CD8-positive, alpha-beta memory T cell (primary cell): ENCODE measurements around the gene AUTS2. TPM values are rescaled to one million over a fixed set of nuclear protein-coding genes. Genes with fewer than 3 reads are reported as not detected.

Experiments
- CTCF ChIA-PET: fragments of 350-600 bp; sonication (Branson Sonifier 250); formaldehyde crosslinking; loops from one replicate; lab custom pipeline; 2021; ENCODE audit warnings: antibody characterized with exemption; lab: Charles Lee
- POLR2A ChIA-PET: fragments of 350-600 bp; sonication (Branson Sonifier 250); formaldehyde crosslinking; loops from one replicate; lab custom pipeline; 2021; ENCODE audit warnings: antibody characterized with exemption; lab: Charles Lee
- DNase-seq, 5 donors: peaks; one replicate each; pipeline versions ENCODE4 v3.0.0 to v3.0.0-alpha.2; 2020 to 2022; ENCODE audit warnings: mixed read lengths in 1 of 5
- H3K27ac ChIP-seq: one replicate; pipeline ENCODE4 v1.7.0; 2013; ENCODE audit warnings: low read depth, mild to moderate bottlenecking, low read length, moderate library complexity
- H3K27me3 ChIP-seq: 2 replicates; pipeline ENCODE4 v1.7.0; 2013; ENCODE audit warnings: low read length, mild to moderate bottlenecking; ENCODE audit not compliant: insufficient read depth, poor library complexity, severe bottlenecking
- H3K36me3 ChIP-seq: 2 replicates; pipeline ENCODE4 v1.7.0; 2013; ENCODE audit warnings: mild to moderate bottlenecking, low read length, moderate library complexity; ENCODE audit not compliant: insufficient read depth
- H3K4me1 ChIP-seq: 2 replicates; pipeline ENCODE4 v1.7.0; 2013; ENCODE audit warnings: mild to moderate bottlenecking, low read length, moderate library complexity; ENCODE audit not compliant: insufficient read depth
- H3K4me3 ChIP-seq: 2 replicates; pipeline ENCODE4 v1.7.0; 2013; ENCODE audit warnings: mild to moderate bottlenecking, low read length
- H3K9me3 ChIP-seq: 2 replicates; pipeline ENCODE4 v1.7.0; 2013; ENCODE audit warnings: mild to moderate bottlenecking, low read length
- H3K27ac Mint-ChIP-seq, 8 donors: one replicate each; pipeline ENCODE4 v1.8.0; 2020 to 2021; ENCODE audit warnings: mixed read lengths in 8 of 8, mild to moderate bottlenecking in 6 of 8, inconsistent platforms in 3 of 8, moderate library complexity in 3 of 8
- H3K27me3 Mint-ChIP-seq, 2 donors: one replicate each; pipeline ENCODE4 v1.8.0; 2020 to 2021; ENCODE audit warnings: mixed read lengths in 2 of 2, mild to moderate bottlenecking in 1 of 2, moderate library complexity in 1 of 2
- H3K36me3 Mint-ChIP-seq, 3 donors: one replicate each; pipeline ENCODE4 v1.8.0; 2020 to 2021; ENCODE audit warnings: mixed read lengths in 3 of 3, inconsistent platforms in 1 of 3, mild to moderate bottlenecking in 1 of 3
- H3K4me1 Mint-ChIP-seq, 3 donors: one replicate each; pipeline ENCODE4 v1.8.0; 2020 to 2021; ENCODE audit warnings: mixed read lengths in 3 of 3, inconsistent platforms in 1 of 3, mild to moderate bottlenecking in 1 of 3
- H3K4me3 Mint-ChIP-seq, 7 donors: one replicate each; pipeline ENCODE4 v1.8.0; 2020 to 2021; ENCODE audit warnings: mixed read lengths in 7 of 7, mild to moderate bottlenecking in 6 of 7, moderate library complexity in 4 of 7, inconsistent platforms in 2 of 7
- H3K9me3 Mint-ChIP-seq, 5 donors: one replicate each; pipeline ENCODE4 v1.8.0; 2020 to 2022; ENCODE audit warnings: mixed read lengths in 5 of 5, mild to moderate bottlenecking in 3 of 5, moderate library complexity in 2 of 5, inconsistent platforms in 1 of 5
- polyA plus RNA-seq: library from polyadenylated mRNA; unstranded; fragments of 300-500 nt; fragmentation: Illumina TruSeq; gene quantifications from one replicate; pipeline ENCODE4 v1.2.3, GENCODE V29; 2021
- total RNA-seq, 2 experiments: library from RNA; stranded (reverse); gene quantifications; one replicate each; pipeline ENCODE4 v1.2.3, GENCODE V29; 2021

The AUTS2 gene
- total and polyA plus RNA-seq, 3 experiments from 2014 or later = 4.4 to 9.9 (median 5.3) TPM

DNA sequence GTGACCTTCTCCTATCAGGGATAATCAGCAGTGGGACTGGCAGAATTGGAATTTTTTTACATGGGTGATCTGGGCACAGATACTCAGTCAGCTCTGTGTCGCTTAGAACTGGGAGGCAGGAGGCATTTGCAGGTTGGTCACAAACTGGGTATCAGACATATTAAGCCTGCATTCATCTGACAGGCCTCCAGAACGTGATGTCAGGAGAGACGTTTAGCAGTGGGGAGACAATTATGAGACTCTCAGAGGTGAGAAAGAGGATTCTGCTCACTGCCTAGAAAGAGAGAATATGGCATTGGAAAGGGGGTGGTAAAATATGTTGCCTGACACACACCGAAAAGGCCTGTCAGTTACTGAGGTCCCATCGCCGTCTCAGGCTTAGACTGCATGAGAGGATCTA is 816.1 kb downstream of the AUTS2 start:
- CTCF ChIA-PET = no interaction called here
- H3K9me3 Mint-ChIP-seq = no peaks in the 10 kb centered on the region

DNA sequence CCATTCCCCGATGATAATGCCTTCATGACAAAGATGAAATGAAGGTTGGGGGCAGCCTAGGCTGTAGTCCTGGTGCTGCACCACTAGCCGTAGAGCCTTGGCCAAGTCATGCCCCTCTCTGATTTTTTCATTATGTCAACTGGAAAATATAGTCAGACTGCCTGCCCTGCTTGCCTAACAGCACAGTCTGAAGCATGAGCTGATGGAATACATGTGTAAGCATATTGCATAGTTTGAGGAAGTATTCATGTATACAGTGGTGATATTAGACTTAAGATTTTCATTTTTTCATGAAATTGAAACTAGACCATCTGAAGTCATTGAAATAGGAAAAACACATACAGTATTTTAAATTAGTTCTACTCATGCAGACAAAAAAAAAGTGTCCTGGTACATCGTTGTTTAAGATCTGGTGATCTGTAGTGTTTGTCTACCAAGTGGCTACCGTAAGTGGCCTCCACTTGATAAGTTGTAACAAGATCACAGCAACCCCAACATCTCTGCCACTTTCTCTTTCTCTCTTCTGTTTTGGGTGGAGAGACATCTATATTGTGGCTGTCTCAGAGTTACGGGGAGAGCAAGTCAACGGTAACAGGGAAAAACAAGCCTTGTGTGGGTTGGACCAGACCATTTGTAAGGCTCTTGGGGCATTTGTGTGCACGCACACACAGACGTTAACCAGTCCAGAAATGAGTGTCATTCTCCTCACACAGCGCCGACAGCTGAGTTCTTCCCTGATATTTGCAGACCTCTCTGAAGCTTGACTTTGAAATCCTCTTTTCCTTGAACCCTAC is 817.1 kb downstream of the AUTS2 start:
- no peak for DNase-seq
- H3K9me3 Mint-ChIP-seq = no peaks in the 10 kb centered on the region
- H3K36me3 ChIP-seq = no peaks in the 10 kb centered on the region
- H3K4me3 ChIP-seq = no peak overlapping the region
- H3K4me1 ChIP-seq = no peaks in the 10 kb centered on the region
- no peaks in the 10 kb centered on the region for H3K36me3 Mint-ChIP-seq
- ChIA-PET CTCF (no interaction called here), POLR2A (no interaction called here)
- peaks cover 0 to 2% of the 10 kb centered on the region in 2 donors for H3K27me3 Mint-ChIP-seq
- no peak overlapping the region for H3K27ac ChIP-seq
- H3K4me1 Mint-ChIP-seq = no peaks in the 10 kb centered on the region
- peak overlapping the region in 1 of 8 donors; percentile 63 for H3K27ac Mint-ChIP-seq
- H3K9me3 ChIP-seq = no peaks in the 10 kb centered on the region
- H3K4me3 Mint-ChIP-seq = no peak overlapping the region
- H3K27me3 ChIP-seq = no peaks in the 10 kb centered on the region

More for the DNA sequence above, 816.1 kb downstream of the AUTS2 start:
- no peak for DNase-seq
- Mint-ChIP-seq H3K36me3 (no peaks in the 10 kb centered on the region), H3K4me3 (no peak overlapping the region), H3K27me3 (peaks cover 0 to 2% of the 10 kb centered on the region in 2 donors), H3K27ac (no peak overlapping the region), H3K4me1 (no peaks in the 10 kb centered on the region)
- H3K9me3 ChIP-seq = no peaks in the 10 kb centered on the region
- POLR2A ChIA-PET = no interaction called here
- no peak overlapping the region for H3K27ac ChIP-seq
- H3K36me3 ChIP-seq = no peaks in the 10 kb centered on the region
- H3K27me3 ChIP-seq = no peaks in the 10 kb centered on the region
- no peaks in the 10 kb centered on the region for H3K4me1 ChIP-seq
- H3K4me3 ChIP-seq = no peak overlapping the region

DNA sequence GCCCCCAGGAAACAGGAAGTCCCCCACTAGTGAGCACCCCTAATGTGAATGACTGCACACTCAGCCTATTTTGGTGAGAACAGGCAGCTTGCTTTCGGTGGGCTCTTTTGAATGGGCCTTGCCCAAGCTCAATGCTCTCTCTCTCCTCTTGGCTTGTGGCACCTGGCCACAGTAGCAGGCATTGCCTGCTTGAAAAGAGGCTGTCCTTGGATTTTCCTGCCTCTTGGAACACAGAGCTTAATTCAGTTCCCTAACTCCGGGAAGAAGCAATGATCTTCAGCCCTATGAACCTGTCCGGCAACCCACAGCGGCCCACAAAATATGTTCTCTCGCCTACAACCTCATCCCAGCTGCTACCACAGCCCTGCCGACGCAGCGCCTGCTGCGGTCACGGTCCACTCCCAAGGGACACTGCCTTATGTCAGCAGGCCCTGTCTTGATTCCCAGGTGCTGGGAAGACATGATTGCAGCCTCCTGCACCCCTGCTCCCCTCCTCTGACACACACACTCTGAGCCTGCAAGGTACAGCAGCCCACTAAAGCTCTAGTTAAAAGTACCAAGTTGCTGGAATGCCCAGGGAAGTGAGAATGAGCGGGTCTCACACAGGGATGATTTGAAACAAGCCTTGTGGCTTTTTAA is 818.2 kb downstream of the AUTS2 start:
- no peak overlapping the region for H3K27ac ChIP-seq
- no peaks in the 10 kb centered on the region for H3K4me1 Mint-ChIP-seq
- peaks cover 0 to 2% of the 10 kb centered on the region in 2 donors for H3K27me3 Mint-ChIP-seq
- H3K36me3 ChIP-seq = no peaks in the 10 kb centered on the region
- no peaks in the 10 kb centered on the region for H3K4me1 ChIP-seq
- H3K9me3 ChIP-seq = no peaks in the 10 kb centered on the region
- no peaks in the 10 kb centered on the region for H3K27me3 ChIP-seq
- no peak for DNase-seq
- H3K36me3 Mint-ChIP-seq = no peaks in the 10 kb centered on the region
- no peak overlapping the region for H3K4me3 Mint-ChIP-seq
- CTCF ChIA-PET = no interaction called here
- no peak overlapping the region for H3K4me3 ChIP-seq
- no peaks in the 10 kb centered on the region for H3K9me3 Mint-ChIP-seq
- no peak overlapping the region for H3K27ac Mint-ChIP-seq
- POLR2A ChIA-PET = no interaction called here

DNA sequence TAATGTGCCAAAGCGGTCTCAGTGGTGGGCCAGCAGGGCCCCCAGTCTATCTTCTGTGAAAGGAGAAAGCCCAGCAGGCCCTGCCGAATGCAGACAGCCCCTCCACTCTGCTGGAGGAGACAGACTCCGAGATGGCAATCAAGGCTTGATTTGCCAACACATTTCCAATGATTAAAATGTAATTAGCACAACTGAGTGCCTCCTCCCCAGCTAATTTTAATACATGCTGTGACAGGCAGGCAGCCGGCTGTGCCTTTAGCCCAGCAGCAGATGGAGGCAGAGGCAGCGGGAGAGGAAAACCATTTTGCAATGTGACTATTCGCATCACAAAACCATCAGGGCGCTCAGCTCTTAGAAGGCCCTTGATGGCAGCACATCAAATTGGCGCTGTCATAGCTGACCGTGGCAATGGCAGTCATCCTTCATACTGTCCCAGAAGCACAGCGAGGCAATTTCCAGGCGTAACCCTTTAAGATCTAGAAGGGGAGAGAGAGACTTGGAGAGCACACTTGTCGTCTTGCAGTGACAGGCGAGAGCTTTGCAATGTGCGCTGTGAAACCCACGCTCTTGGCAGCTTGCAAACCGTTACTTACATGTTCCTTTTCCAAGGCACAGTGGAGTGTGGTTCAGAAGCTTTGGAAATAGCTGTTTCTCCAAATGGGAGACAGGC is 818.8 kb downstream of the AUTS2 start:
- Mint-ChIP-seq H3K36me3 (no peaks in the 10 kb centered on the region), H3K27ac (no peak overlapping the region), H3K9me3 (no peaks in the 10 kb centered on the region), H3K27me3 (peaks cover 0 to 2% of the 10 kb centered on the region in 2 donors), H3K4me1 (no peaks in the 10 kb centered on the region), H3K4me3 (no peak overlapping the region)
- no peaks in the 10 kb centered on the region for H3K4me1 ChIP-seq
- no peak overlapping the region for H3K27ac ChIP-seq
- H3K27me3 ChIP-seq = no peaks in the 10 kb centered on the region
- no peak for DNase-seq
- H3K9me3 ChIP-seq = no peaks in the 10 kb centered on the region
- CTCF ChIA-PET = interaction anchor here (1.0 kb wide), 1 partner anchor 11 kb away, joined by 3 read pairs; no protein-coding TSS in a partner anchor
- H3K36me3 ChIP-seq = no peaks in the 10 kb centered on the region
- POLR2A ChIA-PET = interaction anchor here (0.6 kb wide), 1 partner anchor 159 kb away, joined by 4 read pairs; no protein-coding TSS in a partner anchor
- H3K4me3 ChIP-seq = no peak overlapping the region

DNA sequence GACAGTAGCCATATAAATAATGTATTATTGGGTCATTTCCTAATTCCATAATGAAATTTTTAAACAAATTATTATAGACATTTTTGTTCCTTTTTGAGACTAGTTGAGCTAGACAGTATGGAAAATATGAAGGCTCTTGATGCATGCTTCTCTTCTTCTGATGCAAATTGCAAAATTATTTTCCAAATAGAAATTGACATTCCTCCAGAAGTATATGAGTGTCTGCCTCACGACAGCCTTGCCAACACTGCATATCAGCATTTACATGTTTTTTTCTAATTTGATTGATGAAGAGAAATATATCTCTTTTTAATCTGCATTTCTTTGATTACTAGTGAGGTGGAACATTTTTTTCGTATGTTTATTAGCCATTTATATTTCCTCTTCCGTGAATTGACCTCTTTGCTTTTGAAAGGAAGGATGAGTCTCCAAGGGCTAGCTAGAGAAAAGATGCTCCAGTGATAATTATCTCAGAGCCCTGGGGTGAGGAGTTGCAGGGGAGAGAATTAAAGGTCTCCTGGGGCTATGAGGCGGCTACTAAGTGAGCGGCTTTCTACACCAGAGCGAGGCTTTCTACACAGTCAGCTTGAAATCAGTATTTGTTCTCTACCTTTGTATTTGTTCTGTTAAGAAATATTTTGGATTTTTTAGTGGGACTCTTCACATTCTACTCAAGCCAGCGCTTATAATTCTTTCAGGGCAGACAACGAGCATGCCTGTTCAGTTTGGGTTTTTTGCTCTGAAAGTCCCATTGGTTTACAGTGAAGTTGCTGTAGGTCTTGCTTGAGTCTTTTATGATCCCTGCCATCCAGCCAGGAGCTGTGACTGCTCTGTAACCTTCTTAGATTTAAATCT is 821.5 kb downstream of the AUTS2 start:
- Histone ChIP-seq H3K27ac (no peak overlapping the region), H3K4me3 (no peak overlapping the region), H3K4me1 (no peaks in the 10 kb centered on the region), H3K36me3 (no peaks in the 10 kb centered on the region), H3K9me3 (no peaks in the 10 kb centered on the region), H3K27me3 (no peaks in the 10 kb centered on the region)
- H3K4me1 Mint-ChIP-seq = no peaks in the 10 kb centered on the region
- DNase-seq = no peak
- ChIA-PET POLR2A (no interaction called here), CTCF (no interaction called here)
- H3K27me3 Mint-ChIP-seq = peaks cover 0 to 2% of the 10 kb centered on the region in 2 donors
- H3K27ac Mint-ChIP-seq = no peak overlapping the region
- no peaks in the 10 kb centered on the region for H3K36me3 Mint-ChIP-seq
- H3K9me3 Mint-ChIP-seq = no peaks in the 10 kb centered on the region
- no peak overlapping the region for H3K4me3 Mint-ChIP-seq

DNA sequence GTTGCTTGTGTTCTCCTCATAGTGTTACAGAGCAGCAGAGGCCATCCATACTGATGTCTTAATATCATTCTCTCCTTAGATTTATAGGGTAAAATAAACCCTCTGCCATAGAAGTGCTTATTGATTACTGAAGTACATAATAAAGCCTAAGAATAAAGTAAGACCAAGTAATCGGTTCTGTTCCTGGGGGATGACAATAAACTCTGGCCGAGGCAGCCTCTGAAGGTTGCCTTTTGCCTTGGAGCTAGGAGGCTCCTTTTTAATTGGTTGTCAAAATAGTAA is 822.0 kb downstream of the AUTS2 start:
- no peak for DNase-seq
- no peaks in the 10 kb centered on the region for H3K4me1 Mint-ChIP-seq
- no peak overlapping the region for H3K27ac ChIP-seq
- no peaks in the 10 kb centered on the region for H3K36me3 ChIP-seq
- ChIA-PET CTCF (no interaction called here), POLR2A (no interaction called here)
- H3K4me3 ChIP-seq = no peak overlapping the region
- H3K27me3 Mint-ChIP-seq = peaks cover 2% of the 10 kb centered on the region in 2 donors
- no peak overlapping the region for H3K4me3 Mint-ChIP-seq
- no peaks in the 10 kb centered on the region for H3K4me1 ChIP-seq
- no peaks in the 10 kb centered on the region for H3K27me3 ChIP-seq
- H3K36me3 Mint-ChIP-seq = peaks cover 0 to 2% (median 0%) of the 10 kb centered on the region in 3 donors
- peak overlapping the region in 1 of 8 donors; percentile 5 for H3K27ac Mint-ChIP-seq
- H3K9me3 ChIP-seq = no peaks in the 10 kb centered on the region
- no peaks in the 10 kb centered on the region for H3K9me3 Mint-ChIP-seq

DNA sequence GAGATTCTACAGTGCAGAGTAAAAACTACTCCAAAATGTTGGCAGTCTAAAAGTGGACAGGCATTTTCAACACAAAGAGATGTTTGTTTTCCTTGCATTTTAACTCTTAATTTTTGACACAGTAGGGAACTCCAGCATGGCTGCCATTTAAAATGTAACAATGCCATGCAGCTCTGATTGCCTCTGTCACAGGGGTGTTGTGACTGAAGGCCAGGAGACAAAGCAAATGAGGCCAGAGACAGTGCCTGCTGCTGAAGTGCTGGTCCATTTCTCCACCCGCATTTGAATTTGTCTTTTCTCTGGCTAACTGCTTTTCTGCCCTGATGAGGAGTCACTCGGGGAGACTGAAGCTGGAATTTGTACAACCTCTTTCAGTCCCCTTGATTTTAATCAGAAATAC is 823.0 kb downstream of the AUTS2 start:
- Mint-ChIP-seq H3K36me3 (peaks cover 0 to 3% (median 0%) of the 10 kb centered on the region in 3 donors), H3K27me3 (peaks cover 1 to 3% of the 10 kb centered on the region in 2 donors), H3K4me1 (no peaks in the 10 kb centered on the region), H3K9me3 (no peaks in the 10 kb centered on the region), H3K4me3 (no peak overlapping the region), H3K27ac (no peak overlapping the region)
- no peaks in the 10 kb centered on the region for H3K36me3 ChIP-seq
- H3K27me3 ChIP-seq = no peaks in the 10 kb centered on the region
- ChIA-PET CTCF (interaction anchor here (0.7 kb wide), 1 partner anchor 85 kb away, joined by 3 read pairs; no protein-coding TSS in a partner anchor), POLR2A (no interaction called here)
- H3K4me3 ChIP-seq = no peak overlapping the region
- no peak overlapping the region for H3K27ac ChIP-seq
- no peak for DNase-seq
- H3K4me1 ChIP-seq = no peaks in the 10 kb centered on the region
- no peaks in the 10 kb centered on the region for H3K9me3 ChIP-seq
